Suprapubic skin (tissue), 4 donors: ENCODE data around the gene PRKCSH. TPM values are rescaled to one million over a fixed set of nuclear protein-coding genes. Genes with fewer than 3 reads are reported as not detected.

Experiments used
- DNase-seq, 2 donors: peaks; one replicate each; pipeline ENCODE4 v3.0.0-alpha.2; 2019; ENCODE audit warnings: low spot score in 2 of 2
- H3K27ac ChIP-seq: fragments of 200-600 bp; sonication (generic); one replicate; pipeline ENCODE4 v1.5.1; 2019
- H3K27me3 ChIP-seq: fragments of 200-600 bp; sonication (generic); one replicate; pipeline ENCODE4 v1.5.1; 2019
- H3K36me3 ChIP-seq: fragments of 200-600 bp; sonication (generic); one replicate; pipeline ENCODE4 v1.5.1; 2019
- H3K4me1 ChIP-seq: fragments of 200-600 bp; sonication (generic); one replicate; pipeline ENCODE4 v1.5.1; 2019
- H3K4me3 ChIP-seq: fragments of 200-600 bp; sonication (generic); one replicate; pipeline ENCODE4 v1.5.1; 2019; ENCODE audit warnings: mild to moderate bottlenecking
- H3K9me3 ChIP-seq: fragments of 200-600 bp; sonication (generic); one replicate; pipeline ENCODE4 v1.5.1; 2019
- EP300 ChIP-seq: sonication (generic); formaldehyde crosslinking; IDR thresholded peaks from one replicate; pipeline ENCODE4 v1.6.1; 2017; ENCODE audit warnings: antibody characterized with exemption
- POLR2A ChIP-seq, 2 donors: fragments of 450-650 bp; IDR thresholded peaks; one replicate each; pipeline ENCODE4 v1.6.1; 2017; ENCODE audit warnings: antibody characterized with exemption in 2 of 2, mild to moderate bottlenecking in 2 of 2, moderate library complexity in 2 of 2
- POLR2AphosphoS5 ChIP-seq, 3 donors: sonication (generic); formaldehyde crosslinking; IDR thresholded peaks; one replicate each; pipeline ENCODE4 v1.6.1; 2017; ENCODE audit warnings: antibody characterized with exemption in 3 of 3
- WGBS: methylation state at CpG from one replicate; pipeline ENCODE4 v1.1.5; 2018; 5-methylcytosine and 5-hydroxymethylcytosine counted together
- total RNA-seq, 4 donors: library from RNA; depleted of rRNA; stranded (reverse); fragments of >200 nt; gene quantifications; one replicate each; pipeline ENCODE4 v1.1.0, GENCODE V29; 2016
- TF ChIP-seq, protein P1 (sequence below), 2 donors: fragments of 200-600 bp in 1 of 2; fragments of 450-650 bp in 1 of 2; sonication (generic) in 1 of 2; IDR thresholded peaks; one replicate each; pipeline ENCODE4 v1.5.1; 2016 to 2019; ENCODE audit warnings: antibody characterized with exemption in 2 of 2, mild to moderate bottlenecking in 1 of 2, moderate library complexity in 1 of 2

The PRKCSH gene
- total RNA-seq, 4 donors from 2014 or later, result 119 to 164 (median 124) TPM

DNA sequence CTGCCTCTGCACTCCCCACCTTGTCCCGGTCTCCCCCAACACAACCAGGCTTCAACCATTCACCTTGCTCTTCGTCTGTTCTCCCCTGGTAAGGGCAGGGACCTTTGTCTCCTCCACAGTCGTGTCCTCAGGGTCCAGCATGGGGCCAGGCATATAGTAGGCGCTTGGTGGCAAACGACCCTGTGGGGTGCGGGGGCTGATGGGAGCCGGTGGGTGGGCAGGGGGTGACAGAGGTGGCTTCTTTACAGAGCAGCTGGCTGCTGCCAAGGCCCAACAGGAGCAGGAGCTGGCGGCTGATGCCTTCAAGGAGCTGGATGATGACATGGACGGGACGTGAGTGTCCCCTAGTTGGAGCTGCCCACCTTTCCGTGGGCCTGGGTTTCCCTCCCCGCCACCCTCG, 9.7 kb downstream of the PRKCSH start:
- WGBS, result 92% methylated on average over 12 of the region's 13 CpGs
- TF ChIP-seq, protein P1, sequence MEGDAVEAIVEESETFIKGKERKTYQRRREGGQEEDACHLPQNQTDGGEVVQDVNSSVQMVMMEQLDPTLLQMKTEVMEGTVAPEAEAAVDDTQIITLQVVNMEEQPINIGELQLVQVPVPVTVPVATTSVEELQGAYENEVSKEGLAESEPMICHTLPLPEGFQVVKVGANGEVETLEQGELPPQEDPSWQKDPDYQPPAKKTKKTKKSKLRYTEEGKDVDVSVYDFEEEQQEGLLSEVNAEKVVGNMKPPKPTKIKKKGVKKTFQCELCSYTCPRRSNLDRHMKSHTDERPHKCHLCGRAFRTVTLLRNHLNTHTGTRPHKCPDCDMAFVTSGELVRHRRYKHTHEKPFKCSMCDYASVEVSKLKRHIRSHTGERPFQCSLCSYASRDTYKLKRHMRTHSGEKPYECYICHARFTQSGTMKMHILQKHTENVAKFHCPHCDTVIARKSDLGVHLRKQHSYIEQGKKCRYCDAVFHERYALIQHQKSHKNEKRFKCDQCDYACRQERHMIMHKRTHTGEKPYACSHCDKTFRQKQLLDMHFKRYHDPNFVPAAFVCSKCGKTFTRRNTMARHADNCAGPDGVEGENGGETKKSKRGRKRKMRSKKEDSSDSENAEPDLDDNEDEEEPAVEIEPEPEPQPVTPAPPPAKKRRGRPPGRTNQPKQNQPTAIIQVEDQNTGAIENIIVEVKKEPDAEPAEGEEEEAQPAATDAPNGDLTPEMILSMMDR (IDR thresholded peaks at IDR 0.05), result no peak
- no peak overlapping the region for H3K27ac ChIP-seq
- no peaks in the 10 kb centered on the region for H3K27me3 ChIP-seq
- no peak for DNase-seq
- peaks cover 18% of the 10 kb centered on the region for H3K4me1 ChIP-seq
- H3K36me3 ChIP-seq, result peaks cover 100% of the 10 kb centered on the region
- no peaks in the 10 kb centered on the region for H3K9me3 ChIP-seq
- no peak overlapping the region for H3K4me3 ChIP-seq

DNA sequence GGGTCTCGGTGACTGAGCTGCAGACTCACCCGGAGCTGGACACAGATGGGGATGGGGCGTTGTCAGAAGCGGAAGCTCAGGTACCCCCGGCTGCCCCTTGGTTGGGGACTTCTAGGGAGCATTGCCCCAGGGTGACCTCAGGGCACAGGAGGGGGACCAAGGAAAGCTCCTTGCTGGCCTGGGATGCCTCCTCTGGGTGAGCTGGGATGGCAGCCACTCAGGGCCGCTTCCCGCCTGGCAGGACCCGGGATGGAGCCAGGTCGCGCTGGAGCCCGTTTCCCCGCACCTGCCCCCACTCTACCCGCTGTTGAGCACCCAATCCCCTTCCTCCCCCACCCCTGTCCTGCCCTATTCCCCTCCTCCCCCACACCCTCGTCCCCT, 10.8 kb downstream of the PRKCSH start:
- H3K4me3 ChIP-seq, result no peak overlapping the region
- peaks cover 98% of the 10 kb centered on the region for H3K36me3 ChIP-seq
- TF ChIP-seq EP300 (no peak), POLR2AphosphoS5 (IDR thresholded peaks at IDR 0.05) (no peak), POLR2A (IDR thresholded peaks at IDR 0.05) (no peak)
- TF ChIP-seq, protein P1 (IDR thresholded peaks at IDR 0.05), result no peak
- no peaks in the 10 kb centered on the region for H3K27me3 ChIP-seq
- no peak overlapping the region for H3K27ac ChIP-seq
- no peak for DNase-seq
- no peaks in the 10 kb centered on the region for H3K9me3 ChIP-seq
- WGBS, result 86% methylated on average over 9 of the region's 14 CpGs
- H3K4me1 ChIP-seq, result peaks cover 18% of the 10 kb centered on the region

DNA sequence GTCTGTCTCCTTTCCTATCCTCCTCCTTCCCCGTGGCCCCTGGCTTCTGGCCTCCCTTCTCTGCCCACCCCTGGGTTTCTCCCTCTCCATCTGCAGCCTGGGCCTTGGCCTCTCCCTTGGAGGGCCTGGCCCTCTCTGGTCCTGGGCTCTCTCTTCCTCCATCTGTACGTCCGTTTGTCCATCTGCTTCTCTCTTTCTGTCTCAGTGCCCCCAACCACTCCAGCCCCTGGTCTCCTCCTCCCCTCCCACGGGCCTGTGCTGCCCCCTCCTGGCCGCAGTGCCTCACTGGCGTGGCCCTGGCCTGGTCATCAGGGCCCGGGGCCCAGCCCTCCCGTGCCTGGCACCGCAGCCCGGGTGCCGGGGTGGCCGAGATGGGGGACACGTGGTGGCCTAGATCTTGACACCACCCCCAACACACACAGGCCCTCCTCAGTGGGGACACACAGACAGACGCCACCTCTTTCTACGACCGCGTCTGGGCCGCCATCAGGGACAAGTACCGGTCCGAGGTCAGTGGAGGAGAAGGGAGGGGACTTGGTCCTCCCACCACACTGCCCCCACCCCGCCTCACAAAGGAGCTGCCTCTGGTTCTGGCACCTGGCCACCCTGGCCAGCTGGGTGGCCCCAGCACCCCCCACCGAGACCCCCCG, 11.3 kb downstream of the PRKCSH start:
- Histone ChIP-seq H3K36me3 (peaks cover 93% of the 10 kb centered on the region), H3K27me3 (no peaks in the 10 kb centered on the region), H3K27ac (no peak overlapping the region), H3K4me3 (no peak overlapping the region), H3K4me1 (peaks cover 16% of the 10 kb centered on the region), H3K9me3 (no peaks in the 10 kb centered on the region)
- WGBS, result 61% methylated on average over 17 of the region's 23 CpGs
- no peak for DNase-seq
- TF ChIP-seq, protein P1 (IDR thresholded peaks at IDR 0.05), result peak; percentile 53 to 63
- TF ChIP-seq EP300, result no peak

GRCh38 chr19:11447347-11448262, 12.2 kb downstream of the PRKCSH start:
- 85% methylated on average over 14 of the region's 35 CpGs for WGBS
- H3K36me3 ChIP-seq, result peaks cover 85% of the 10 kb centered on the region
- no peak for DNase-seq
- peaks cover 16% of the 10 kb centered on the region for H3K4me1 ChIP-seq
- TF ChIP-seq, protein P1 (IDR thresholded peaks at IDR 0.05), result no peak
- TF ChIP-seq EP300, result no peak
- no peak for TF ChIP-seq POLR2AphosphoS5 (IDR thresholded peaks at IDR 0.05)
- TF ChIP-seq POLR2A (IDR thresholded peaks at IDR 0.05), result no peak
- no peaks in the 10 kb centered on the region for H3K27me3 ChIP-seq
- H3K27ac ChIP-seq, result no peak overlapping the region
- no peak overlapping the region for H3K4me3 ChIP-seq
- H3K9me3 ChIP-seq, result no peaks in the 10 kb centered on the region

DNA sequence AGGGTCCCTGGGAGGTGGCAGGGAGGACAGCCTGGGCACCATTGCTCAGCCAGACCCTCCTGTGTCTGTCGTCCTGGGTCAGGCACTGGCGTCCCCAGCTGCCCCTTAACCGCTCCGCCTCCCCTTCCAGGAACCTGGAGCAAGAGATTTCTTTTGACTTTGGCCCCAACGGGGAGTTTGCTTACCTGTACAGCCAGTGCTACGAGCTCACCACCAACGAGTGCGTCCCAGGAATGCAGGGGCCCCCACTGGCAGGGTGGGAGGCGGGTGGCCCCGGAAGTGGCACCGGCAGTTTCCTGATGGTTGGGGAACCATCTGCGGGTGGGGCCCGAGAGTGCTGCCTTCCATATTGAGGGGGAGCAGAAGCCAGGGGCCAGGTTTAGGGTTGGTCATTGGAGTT, 13.0 kb downstream of the PRKCSH start:
- Histone ChIP-seq H3K9me3 (no peaks in the 10 kb centered on the region), H3K27me3 (no peaks in the 10 kb centered on the region), H3K27ac (no peak overlapping the region), H3K4me3 (no peak overlapping the region), H3K4me1 (peaks cover 11% of the 10 kb centered on the region), H3K36me3 (peaks cover 77% of the 10 kb centered on the region)
- 92% methylated on average over 2 of the region's 13 CpGs for WGBS
- TF ChIP-seq POLR2A (IDR thresholded peaks at IDR 0.05) (no peak), POLR2AphosphoS5 (IDR thresholded peaks at IDR 0.05) (no peak), EP300 (no peak)
- TF ChIP-seq, protein P1 (IDR thresholded peaks at IDR 0.05), result no peak
- no peak for DNase-seq
